KBM-7 (cell line): ENCODE data around the gene ASTN2.

Source experiments
- DNase-seq: peaks from one replicate; pipeline ENCODE4 v3.0.0-alpha.2; 2015
- in situ Hi-C: fragments of 300-500 bp; cut with MboI; formaldehyde crosslinking; loops from 2 replicates; pipeline ENCODE4 v1.14.3; 2020; ENCODE audit warnings: low sequenced_read_pairs, low pct_unique_long_range_greater_than_20kb, mixed read lengths

Gene ASTN2

DNA sequence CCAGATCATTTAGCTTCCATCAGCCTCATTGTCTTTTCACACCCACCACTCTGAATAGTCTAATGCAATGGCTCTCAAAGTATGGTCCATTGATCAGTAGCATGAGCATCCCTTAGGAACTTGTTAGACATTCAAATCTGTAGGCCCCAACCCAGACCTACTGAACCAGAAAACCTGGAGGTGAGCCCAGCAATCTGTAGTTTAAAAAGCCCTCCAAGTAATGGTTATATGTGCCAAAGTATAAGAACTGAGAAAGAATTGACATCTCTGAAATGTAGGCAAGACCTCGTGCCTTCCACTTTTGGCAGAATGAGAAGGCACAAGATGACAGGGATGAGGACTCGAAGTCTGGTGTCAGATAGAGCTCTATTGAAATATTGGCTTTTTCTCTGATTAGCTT lies 460.1 kb downstream of the ASTN2 start:
- in situ Hi-C loops: no loop called here
- no peak for DNase-seq

DNA sequence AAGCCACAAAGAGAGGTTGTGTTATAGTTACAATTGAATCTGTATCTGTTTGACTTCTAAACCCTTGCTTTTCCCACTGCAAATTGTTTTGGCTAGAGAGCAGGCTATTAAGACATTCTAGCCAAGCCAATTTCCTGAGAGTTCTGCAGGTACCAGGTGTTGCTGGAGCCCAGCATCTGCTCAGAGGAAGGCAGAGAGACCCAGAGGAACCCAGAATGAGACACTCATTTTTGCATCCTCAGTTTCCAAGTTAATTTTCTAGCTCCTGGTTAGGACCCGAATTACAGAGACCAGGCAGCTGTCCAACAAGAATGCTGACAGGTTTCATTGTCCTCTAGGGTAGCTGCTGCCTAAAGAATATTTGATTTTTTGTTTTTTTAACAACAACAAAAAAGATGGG lies 461.6 kb downstream of the ASTN2 start:
- DNase-seq: no peak
- in situ Hi-C loops: no loop called here

DNA sequence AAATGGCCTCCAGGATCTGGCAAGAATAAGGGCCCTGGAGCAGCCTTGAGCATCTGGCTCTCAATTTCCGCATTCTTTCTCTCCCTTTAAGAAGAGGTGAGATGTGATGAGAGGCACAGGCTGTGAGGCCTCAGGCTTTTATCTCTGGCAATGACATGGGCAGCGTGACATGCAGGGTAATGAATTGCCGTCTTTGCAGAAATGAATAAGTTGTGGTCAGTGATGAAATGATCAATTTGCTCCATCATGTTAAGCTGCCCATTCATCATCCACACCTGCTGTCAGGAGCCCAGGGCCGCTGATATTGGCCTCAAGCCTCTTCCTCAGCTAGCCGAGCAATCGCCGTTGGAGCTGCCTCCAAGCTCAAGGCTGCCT lies 462.4 kb downstream of the ASTN2 start:
- in situ Hi-C loops: no loop called here
- DNase-seq: no peak

DNA sequence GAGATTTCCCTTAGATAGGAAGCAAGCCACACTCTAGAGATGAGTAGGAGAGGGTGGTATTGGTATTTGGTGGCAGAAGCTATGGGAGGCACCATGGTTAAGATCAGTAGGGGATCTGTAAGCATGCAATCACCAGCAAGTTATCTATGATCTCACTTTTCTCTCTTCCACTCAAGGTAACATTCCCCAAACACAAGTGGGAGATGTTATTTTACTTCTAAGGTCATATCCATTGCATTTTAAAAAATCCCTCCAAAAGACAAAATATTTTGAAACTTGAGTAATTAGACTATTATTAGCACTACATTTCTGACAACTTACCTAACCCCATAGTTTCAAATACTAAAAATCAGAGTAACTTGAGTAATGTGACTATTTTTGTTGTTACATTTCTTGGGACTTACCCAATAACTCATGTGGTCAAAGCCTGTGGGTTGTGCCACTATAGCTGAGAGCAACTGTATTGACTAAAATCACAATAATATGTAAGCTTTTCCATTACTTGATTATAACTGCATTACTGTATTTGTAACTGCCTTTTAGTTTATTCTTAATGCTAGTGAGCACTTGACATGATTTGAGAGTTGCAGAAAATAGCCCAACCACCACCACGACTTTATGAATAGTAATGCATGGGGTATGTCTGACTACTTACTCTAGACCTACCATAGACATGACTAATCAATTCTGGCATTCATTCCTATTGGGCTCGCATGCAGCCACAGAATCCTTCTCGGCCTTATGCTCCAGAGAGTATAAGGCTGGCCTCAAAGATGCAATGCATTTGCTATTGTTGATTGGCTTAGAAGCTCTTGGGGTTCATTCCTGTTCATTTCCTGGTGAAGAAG lies 463.0 kb downstream of the ASTN2 start:
- in situ Hi-C loops: no loop called here
- DNase-seq: no peak

DNA sequence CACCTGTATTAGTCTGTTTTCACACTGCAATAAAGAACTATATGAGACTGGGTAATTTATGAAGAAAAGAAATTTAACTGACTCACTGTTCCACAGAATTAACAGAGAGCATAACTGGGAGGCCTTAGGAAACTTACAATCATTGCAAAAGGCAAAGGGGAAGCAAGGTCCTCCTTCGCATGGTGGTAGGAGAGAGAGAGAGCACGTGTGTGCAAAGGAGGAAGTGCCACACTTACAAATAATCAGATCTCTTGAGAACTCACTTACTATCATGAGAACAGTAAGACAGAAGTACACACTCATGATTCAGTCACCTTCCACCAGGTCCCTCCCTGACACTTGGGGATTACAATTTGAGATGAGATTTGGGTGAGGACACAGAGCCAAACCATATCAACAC lies 469.0 kb downstream of the ASTN2 start:
- in situ Hi-C loops: no loop called here
- DNase-seq: peak; percentile 25

DNA sequence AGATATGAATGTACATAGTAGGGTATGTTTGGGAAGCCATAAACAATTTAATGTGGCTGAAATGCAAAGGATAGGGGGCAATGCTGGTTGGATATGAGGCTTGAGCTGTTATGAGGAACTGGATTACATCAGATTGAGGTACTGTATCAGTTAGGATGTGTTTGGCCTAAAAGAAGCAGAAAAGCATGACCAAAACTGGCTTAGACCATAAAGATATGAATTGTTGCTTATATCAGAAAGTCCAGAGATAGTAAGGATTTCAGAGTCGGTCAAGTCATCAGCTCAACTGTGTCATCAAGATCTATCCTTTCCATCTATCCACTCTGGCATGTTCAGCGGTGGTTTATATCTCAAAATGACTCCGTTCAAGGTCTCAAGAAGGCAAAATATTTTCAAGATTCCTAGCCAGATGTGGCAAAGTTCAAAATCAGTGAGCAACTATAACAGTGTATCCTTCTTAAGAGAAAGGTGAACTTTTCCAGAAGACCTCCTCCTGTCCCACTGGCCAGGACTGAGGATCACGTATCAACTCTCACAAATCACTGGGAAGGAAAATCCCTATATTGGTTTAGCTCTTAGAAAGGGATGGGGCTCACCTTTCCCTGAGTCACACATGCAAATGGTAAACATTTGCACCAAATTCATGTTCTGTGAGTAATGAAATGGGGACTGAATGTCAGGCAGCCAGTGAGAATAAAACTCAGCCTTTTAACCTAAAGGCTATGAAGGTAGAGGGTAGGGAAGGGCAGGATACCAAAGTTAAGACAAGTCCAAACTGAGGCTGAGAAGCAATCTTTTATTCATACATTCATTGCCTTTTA lies 469.9 kb downstream of the ASTN2 start:
- no peak for DNase-seq
- in situ Hi-C loops: no loop called here

DNA sequence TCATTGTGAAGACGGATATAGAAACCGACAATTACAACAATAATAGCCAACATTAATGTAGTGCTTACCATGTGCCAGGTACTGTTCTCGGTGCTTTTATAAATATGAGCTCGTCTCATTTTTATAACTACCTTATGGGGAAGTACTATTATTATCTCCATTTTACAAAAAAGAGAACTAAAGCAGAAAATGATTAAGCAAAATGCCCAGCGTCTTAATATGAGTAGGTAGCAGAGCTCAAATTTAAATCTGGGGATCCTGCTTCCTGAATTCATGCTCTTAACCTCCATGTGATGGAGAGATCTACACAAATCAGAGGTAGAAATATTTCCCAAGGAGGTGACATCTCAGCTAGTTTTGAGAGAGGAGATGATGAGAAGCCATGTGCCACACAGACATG lies 470.9 kb downstream of the ASTN2 start:
- in situ Hi-C loops: no loop called here

DNA sequence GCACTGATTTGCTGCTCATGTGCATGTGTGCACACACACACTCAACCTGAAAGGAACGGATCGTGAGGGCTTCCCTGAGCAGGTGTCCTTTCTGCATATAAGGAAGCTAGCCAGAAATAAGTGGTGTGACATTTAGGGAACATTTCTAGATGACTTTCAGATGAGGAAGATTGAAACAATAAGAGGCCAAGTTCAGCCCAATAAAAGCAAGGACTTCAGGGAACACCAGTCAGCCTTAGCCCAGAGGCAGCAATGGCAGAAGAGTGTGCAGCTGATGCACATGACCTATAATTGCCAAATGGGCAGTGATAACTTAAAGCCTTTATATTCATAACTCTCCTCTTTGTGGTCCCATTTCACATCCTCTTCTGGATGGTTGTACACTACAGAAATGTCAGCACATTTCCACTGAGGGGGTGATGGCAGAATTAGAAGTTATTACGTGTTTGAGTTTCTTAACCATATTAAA lies 472.2 kb downstream of the ASTN2 start:
- in situ Hi-C loops: no loop called here
- DNase-seq: no peak

More for the DNA sequence above, 470.9 kb downstream of the ASTN2 start:
- no peak for DNase-seq

DNA sequence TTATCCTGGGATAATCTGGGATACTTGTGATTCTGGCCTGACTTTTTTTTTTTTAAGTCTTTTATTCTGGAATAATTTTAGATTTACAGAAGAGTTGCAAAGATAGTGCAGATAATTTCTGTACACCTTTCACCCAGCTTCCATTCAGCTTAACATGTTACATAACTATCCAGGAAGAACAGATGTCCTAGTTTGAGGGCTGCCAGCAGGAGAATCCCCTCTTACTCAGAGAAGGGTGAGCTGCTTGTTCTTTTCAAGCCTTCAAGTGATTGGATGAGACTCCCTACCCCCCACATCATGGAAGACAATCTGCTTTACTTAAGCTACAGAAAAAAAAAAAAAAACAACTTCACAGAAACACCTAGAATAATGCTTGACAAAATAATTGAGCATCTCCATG lies 473.6 kb downstream of the ASTN2 start:
- in situ Hi-C loops: no loop called here
- DNase-seq: no peak

DNA sequence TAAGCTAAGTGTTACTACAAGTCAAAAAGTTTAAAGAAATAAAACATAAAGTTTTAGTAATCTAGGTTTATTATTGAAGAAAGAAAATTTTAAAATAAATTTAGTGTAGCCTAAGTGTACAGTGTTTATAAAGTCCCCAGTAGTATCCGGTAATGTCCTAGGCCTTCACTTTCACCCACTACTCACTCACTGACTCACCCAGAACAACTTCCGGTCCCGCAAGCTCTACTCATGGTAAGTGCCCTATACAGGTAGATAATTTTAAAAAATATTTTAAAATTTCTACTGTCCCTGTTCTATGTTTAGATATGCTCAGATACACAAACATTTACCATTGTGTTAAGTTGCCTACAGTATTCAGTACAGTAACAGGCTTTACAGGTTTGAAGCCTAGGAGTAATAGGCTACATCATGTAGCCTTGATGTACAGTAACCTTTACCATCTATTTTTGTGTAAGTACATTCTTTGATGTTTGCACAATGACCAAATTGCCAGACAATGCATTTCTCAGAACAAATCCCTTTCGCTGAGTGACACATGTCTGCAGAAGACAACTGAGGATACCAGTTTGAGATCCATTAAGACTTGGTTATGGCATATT lies 474.1 kb downstream of the ASTN2 start:
- in situ Hi-C loops: no loop called here
- DNase-seq: no peak

DNA sequence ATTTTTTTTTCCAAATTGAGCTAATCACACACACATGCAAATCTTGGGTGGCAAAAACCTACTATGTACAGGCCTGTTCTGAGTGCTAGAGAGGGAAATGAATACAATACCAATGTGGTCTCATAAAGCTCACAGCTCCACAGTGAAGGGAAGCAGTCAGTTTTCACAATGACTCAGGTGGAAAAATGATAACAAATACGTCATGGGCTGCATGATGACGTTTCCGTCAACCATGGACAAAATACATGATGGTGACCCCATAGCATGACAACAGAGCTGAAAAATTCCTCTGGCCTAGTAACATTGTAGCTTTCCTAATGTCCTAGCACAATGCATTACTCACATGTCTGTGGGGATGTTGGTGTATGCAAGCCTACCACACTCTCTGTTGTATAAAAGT lies 475.2 kb downstream of the ASTN2 start:
- in situ Hi-C loops: no loop called here
- no peak for DNase-seq

DNA sequence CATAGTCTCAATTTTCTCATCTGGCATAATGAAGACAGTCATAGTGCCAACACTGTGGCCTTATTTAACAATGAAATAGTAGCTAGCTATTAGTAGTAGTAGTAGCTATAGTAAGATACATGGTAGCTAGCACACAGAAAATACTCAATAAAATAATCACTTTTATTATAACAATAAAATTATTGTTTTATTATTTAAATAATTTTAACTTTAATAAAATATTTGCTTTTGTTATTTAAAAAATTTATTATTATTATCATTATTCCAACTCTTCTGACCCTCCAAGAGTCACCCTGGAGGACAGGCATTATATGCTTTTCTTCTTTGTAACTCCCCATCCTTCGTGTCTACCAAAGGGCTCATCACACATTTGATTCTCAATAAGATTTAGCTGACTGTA lies 475.7 kb downstream of the ASTN2 start:
- in situ Hi-C loops: no loop called here
- DNase-seq: no peak

DNA sequence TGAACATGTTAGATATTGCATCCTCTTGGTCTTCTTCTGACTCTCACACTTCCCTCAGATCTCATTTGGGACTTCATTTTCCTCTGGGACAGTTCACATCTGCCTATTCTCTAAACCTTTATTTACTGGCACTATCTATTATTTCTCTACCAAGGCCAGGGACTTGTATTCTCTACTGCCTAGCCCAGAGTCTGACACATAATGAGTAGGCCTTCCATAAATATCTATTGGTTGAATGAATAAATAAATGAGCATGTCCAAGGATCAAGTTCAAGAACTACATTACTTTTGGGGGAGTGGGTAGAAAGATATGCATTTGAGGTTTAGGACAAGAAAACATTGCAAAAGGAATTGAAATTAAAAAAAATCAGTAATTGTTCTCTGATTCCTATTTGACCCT lies 477.5 kb downstream of the ASTN2 start:
- in situ Hi-C loops: no loop called here
- no peak for DNase-seq

DNA sequence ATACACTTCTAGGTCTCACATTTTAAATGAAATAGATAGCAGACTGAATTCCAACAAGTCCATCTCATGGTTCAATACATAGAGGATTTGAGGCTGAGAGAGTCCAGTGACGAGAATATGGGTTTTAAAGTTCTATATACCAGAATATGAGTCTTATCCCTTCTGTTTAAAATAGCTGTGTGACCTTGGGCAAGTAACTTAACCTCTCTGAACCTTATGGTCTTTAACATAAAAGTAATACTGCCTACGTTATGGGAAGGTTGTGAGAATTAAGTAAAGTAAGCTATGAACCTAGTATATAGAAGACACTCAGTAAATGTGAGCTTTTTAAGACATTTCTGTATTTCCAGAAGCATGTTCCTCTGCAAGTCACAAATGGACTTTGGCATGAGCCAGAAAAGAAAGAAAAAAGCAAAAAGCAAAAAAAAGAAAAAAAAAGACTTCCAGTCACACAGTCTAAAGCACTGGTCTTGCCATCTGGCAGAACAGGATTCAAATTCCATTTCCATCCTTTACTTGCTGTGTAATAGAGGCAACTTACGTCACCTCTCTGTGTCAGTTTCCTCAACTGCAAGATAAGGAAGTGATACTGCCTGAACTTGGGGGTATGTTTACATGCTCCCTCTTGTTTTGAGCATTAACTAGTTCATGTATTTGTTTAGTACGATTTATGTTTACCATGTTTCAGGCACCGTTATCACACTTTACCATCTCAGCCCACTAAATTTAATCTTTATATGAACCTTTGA lies 479.5 kb downstream of the ASTN2 start:
- in situ Hi-C loops: no loop called here
- no peak for DNase-seq

DNA sequence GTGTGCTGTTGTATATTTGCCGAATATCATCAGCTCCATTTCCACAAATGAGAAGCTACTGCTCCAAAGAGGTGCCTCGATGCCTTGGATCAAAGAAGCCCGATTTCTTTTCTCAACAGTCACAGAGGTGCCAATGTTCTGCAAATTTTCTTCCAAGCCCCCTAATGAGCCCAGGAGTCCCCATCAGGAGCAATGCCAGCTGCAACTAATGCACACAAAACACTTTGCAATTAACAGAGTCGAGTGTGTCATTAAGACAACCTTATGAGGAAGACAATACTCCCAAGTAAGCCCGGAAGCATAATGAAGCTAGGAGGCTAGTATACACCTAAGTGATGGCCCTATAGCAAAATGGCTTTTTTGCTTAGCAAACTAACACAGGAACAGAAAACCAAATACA lies 480.7 kb downstream of the ASTN2 start:
- no peak for DNase-seq
- in situ Hi-C loops: no loop called here

DNA sequence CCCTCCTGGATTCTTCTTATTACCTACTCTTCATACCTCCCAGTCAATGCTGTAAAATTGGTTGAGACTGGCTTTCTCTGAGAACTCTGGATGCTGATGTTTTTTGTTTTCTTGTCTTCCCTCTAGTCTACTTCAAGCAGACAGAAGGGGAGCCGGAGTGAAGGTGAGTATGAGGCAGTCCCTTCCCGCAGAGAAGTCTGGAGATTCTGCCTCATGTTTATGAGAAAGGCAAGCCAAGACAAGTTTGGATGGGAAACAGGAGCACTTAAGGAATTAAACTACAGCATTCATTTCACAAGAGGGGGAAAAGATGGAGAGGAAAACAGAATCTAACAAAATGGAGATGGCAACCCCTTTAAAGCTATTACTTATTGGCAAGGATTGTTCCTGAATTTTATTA lies 481.6 kb downstream of the ASTN2 start:
- no peak for DNase-seq
- in situ Hi-C loops: no loop called here

DNA sequence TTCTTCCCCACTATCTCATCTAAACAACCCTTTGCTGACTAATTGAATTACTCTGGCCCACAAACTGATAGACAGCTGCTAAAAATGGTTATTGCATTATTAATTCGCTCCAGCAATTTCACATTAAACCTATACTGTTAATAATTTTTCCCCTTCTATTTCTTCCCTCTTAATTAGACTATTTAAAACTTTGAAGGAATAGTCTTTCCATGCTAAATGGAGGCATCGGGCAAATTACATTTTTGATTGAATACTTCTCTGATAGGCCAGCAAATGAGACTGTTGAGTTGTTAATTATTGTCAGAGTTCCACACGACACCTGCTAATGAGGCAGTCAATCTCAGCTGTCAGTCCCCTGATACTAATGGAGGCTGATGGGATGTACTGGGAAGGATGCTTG lies 485.2 kb downstream of the ASTN2 start:
- in situ Hi-C loops: no loop called here
- DNase-seq: no peak

DNA sequence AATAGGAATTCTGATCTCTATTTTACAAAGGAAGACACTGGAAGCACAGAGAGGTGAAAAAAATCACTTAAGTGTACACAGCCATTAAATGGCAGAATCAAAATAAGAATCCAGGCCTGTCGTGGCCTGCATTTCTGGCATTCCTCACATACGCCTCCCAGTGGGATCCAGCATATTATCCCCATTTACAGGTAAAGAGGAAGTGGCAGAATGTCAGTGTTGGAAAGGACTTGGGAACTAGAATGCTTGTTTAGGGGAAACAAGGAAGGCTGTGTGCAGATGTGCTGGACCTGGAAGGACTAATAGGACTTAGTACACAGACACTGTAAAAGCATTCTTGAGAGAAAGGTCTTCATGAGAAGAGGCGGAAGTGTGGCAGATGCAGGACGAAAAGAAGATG lies 486.0 kb downstream of the ASTN2 start:
- no peak for DNase-seq
- in situ Hi-C loops: no loop called here

DNA sequence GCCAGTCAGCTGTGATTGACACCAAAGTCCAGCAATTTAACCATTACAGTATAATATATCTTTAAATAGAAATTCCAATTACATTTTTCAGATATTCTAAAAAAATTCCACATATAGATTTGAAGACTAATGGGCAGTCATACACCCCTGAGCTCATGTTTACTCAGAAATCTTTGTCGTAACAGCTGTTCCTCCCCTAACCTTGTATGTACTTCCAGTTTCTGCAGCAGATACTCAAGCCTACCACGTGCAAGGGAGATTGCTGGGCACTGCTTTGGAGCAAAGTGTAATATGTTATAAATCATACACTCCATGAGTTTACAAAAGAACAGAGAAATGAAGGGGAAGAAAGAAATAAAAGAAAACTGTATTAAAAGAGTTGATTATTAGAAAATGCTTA lies 486.6 kb downstream of the ASTN2 start:
- no peak for DNase-seq
- in situ Hi-C loops: no loop called here
